ENCODE results near the gene ZMYM2.

Gene ZMYM2

GRCh38 chr13:20137875-20138274 is 179.3 kb downstream of the ZMYM2 start:
- DNase-seq: no peak

GRCh38 chr13:20140487-20140886 is 182.0 kb downstream of the ZMYM2 start:
- DNase-seq: no peak

Measured in NCI-H2029 (cell line).